Measurements from ENCODE around the gene PRELID3B. TPM values are rescaled to one million over a fixed set of nuclear protein-coding genes. Genes with fewer than 3 reads are reported as not detected.
A peak's percentile ranks its signal among the peaks of the same experiment; 100 is the strongest.

PRELID3B gene
- total and polyA plus RNA-seq, 2 of the 13 experiments (the other 11 are each of a cell fraction or from before 2014, with no cell fraction given): 23.3 to 42.6 TPM

DNA sequence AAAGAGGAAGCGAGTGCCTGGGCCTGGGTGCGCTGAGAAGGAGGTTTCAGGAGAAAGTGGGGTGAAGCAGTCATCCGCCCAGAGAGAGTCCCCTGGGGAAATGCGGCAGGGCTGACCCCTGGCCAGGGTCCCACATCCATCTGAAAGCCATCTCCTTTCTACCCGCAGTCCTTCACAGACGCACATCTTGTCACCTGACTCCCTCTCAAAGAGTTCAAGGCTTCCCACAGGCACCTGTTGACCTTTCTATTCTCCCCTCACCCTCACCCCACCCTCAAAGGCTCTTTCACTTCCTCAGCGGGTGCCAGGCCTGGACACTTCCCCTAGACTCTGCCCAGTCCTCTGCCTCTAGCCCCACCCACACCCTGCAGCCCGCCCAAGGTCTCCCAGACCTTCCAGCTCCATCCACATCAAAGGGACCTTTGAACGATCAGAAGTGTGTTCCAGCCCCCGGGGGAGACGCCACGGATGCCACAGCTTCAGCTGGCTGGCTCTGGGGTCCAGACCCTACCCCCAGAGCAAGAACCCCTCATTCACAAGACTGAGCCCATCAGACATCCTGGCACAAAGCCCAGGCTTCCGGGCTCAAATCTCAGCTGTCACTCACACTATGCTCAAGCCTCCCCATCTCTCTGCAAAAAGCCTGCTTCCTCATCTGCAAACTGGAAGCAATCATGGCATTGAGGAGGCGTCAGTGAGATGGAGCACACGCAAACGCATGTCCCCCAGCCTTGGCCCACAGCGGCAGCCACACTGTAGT is 37.6 kb downstream of the PRELID3B start (continued):
- TF ChIP-seq, protein P1, sequence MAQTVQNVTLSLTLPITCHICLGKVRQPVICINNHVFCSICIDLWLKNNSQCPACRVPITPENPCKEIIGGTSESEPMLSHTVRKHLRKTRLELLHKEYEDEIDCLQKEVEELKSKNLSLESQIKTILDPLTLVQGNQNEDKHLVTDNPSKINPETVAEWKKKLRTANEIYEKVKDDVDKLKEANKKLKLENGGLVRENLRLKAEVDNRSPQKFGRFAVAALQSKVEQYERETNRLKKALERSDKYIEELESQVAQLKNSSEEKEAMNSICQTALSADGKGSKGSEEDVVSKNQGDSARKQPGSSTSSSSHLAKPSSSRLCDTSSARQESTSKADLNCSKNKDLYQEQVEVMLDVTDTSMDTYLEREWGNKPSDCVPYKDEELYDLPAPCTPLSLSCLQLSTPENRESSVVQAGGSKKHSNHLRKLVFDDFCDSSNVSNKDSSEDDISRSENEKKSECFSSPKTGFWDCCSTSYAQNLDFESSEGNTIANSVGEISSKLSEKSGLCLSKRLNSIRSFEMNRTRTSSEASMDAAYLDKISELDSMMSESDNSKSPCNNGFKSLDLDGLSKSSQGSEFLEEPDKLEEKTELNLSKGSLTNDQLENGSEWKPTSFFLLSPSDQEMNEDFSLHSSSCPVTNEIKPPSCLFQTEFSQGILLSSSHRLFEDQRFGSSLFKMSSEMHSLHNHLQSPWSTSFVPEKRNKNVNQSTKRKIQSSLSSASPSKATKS (CRISPR knock-in tag; IDR thresholded peaks at IDR 0.05): no peak
- TF ChIP-seq THAP11 (CRISPR knock-in tag; IDR thresholded peaks at IDR 0.05) (no peak; the same call in 1 of the 2 replicates), ZSCAN30 (CRISPR knock-in tag; IDR thresholded peaks at IDR 0.05) (no peak), ZNF33A (CRISPR knock-in tag; IDR thresholded peaks at IDR 0.05; ENCODE audit: borderline replicate concordance) (no peak), AHR (CRISPR knock-in tag; IDR thresholded peaks at IDR 0.05) (no peak), ZMAT3 (CRISPR knock-in tag; conservative IDR thresholded peaks at IDR 0.05) (no peak), ZNF44 (CRISPR knock-in tag; IDR thresholded peaks at IDR 0.05) (no peak), ZNF572 (CRISPR knock-in tag; IDR thresholded peaks at IDR 0.05) (peak; percentile 99), YY1 (IDR thresholded peaks at IDR 0.05; ENCODE audit: insufficient read depth, insufficient replicate concordance, low read depth, low read length) (no peak), ZNF780A (CRISPR knock-in tag; IDR thresholded peaks at IDR 0.05) (no peak), MBNL3 (CRISPR knock-in tag; conservative IDR thresholded peaks at IDR 0.05) (no peak), NFIB (CRISPR knock-in tag; IDR thresholded peaks at IDR 0.05; ENCODE audit: borderline replicate concordance) (no peak), SOX6 (IDR thresholded peaks at IDR 0.05) (no peak), SOX6 (CRISPR knock-in tag; IDR thresholded peaks at IDR 0.05) (peak; percentile 50; the same call in 1 of the 2 replicates), SMC3 (IDR thresholded peaks at IDR 0.05; ENCODE audit: low read length) (no peak), ZNF781 (CRISPR knock-in tag; IDR thresholded peaks at IDR 0.05; ENCODE audit: borderline replicate concordance, not compliant biosample characterization) (no peak), ZSCAN20 (CRISPR knock-in tag; IDR thresholded peaks at IDR 0.05; ENCODE audit: borderline replicate concordance) (no peak)
- TF ChIP-seq, protein P2, sequence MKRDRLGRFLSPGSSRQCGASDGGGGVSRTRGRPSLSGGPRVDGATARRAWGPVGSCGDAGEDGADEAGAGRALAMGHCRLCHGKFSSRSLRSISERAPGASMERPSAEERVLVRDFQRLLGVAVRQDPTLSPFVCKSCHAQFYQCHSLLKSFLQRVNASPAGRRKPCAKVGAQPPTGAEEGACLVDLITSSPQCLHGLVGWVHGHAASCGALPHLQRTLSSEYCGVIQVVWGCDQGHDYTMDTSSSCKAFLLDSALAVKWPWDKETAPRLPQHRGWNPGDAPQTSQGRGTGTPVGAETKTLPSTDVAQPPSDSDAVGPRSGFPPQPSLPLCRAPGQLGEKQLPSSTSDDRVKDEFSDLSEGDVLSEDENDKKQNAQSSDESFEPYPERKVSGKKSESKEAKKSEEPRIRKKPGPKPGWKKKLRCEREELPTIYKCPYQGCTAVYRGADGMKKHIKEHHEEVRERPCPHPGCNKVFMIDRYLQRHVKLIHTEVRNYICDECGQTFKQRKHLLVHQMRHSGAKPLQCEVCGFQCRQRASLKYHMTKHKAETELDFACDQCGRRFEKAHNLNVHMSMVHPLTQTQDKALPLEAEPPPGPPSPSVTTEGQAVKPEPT (CRISPR knock-in tag; IDR thresholded peaks at IDR 0.05; ENCODE audit: low read depth): peak; percentile 20; the same call in 1 of the 2 replicates
- TF ChIP-seq, protein P3, sequence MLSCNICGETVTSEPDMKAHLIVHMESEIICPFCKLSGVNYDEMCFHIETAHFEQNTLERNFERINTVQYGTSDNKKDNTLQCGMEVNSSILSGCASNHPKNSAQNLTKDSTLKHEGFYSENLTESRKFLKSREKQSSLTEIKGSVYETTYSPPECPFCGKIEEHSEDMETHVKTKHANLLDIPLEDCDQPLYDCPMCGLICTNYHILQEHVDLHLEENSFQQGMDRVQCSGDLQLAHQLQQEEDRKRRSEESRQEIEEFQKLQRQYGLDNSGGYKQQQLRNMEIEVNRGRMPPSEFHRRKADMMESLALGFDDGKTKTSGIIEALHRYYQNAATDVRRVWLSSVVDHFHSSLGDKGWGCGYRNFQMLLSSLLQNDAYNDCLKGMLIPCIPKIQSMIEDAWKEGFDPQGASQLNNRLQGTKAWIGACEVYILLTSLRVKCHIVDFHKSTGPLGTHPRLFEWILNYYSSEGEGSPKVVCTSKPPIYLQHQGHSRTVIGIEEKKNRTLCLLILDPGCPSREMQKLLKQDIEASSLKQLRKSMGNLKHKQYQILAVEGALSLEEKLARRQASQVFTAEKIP (CRISPR knock-in tag; IDR thresholded peaks at IDR 0.05; ENCODE audit: borderline replicate concordance): no peak
- TF ChIP-seq, protein P4, sequence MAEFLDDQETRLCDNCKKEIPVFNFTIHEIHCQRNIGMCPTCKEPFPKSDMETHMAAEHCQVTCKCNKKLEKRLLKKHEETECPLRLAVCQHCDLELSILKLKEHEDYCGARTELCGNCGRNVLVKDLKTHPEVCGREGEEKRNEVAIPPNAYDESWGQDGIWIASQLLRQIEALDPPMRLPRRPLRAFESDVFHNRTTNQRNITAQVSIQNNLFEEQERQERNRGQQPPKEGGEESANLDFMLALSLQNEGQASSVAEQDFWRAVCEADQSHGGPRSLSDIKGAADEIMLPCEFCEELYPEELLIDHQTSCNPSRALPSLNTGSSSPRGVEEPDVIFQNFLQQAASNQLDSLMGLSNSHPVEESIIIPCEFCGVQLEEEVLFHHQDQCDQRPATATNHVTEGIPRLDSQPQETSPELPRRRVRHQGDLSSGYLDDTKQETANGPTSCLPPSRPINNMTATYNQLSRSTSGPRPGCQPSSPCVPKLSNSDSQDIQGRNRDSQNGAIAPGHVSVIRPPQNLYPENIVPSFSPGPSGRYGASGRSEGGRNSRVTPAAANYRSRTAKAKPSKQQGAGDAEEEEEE (CRISPR knock-in tag; IDR thresholded peaks at IDR 0.05; ENCODE audit: borderline replicate concordance): no peak
- TF ChIP-seq, protein P5, sequence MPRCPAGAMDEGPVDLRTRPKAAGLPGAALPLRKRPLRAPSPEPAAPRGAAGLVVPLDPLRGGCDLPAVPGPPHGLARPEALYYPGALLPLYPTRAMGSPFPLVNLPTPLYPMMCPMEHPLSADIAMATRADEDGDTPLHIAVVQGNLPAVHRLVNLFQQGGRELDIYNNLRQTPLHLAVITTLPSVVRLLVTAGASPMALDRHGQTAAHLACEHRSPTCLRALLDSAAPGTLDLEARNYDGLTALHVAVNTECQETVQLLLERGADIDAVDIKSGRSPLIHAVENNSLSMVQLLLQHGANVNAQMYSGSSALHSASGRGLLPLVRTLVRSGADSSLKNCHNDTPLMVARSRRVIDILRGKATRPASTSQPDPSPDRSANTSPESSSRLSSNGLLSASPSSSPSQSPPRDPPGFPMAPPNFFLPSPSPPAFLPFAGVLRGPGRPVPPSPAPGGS (CRISPR knock-in tag; IDR thresholded peaks at IDR 0.05): peak; percentile 92; the same call in 1 of the 2 replicates

Measured in HepG2 (cell line).